Dendritic cell treated with granulocyte-macrophage colony-stimulating factor and Interleukin-4, amounts not matched to agents 40 ng/mL and 50 ng/mL, for 4 days (primary cell): ENCODE data around the gene MUSTN1.

ENCODE experiments used
- H3K27ac Mint-ChIP-seq: one replicate; pipeline ENCODE4 v1.8.0; 2022; ENCODE audit warnings: mild to moderate bottlenecking, mixed read lengths
- H3K27me3 Mint-ChIP-seq: one replicate; pipeline ENCODE4 v1.8.0; 2022; ENCODE audit warnings: mild to moderate bottlenecking, mixed read lengths
- H3K36me3 Mint-ChIP-seq: one replicate; pipeline ENCODE4 v1.8.0; 2022; ENCODE audit warnings: low read depth, mixed read lengths
- H3K4me1 Mint-ChIP-seq: one replicate; pipeline ENCODE4 v1.8.0; 2022; ENCODE audit warnings: low read depth, mixed read lengths
- H3K4me3 Mint-ChIP-seq: one replicate; pipeline ENCODE4 v1.8.0; 2022; ENCODE audit warnings: mild to moderate bottlenecking, moderate library complexity, mixed read lengths
- H3K9me3 Mint-ChIP-seq: one replicate; pipeline ENCODE4 v1.8.0; 2022; ENCODE audit warnings: mixed read lengths
- intact Hi-C: fragments of 100-400 bp; cut with micrococcal nuclease; formaldehyde crosslinking; loops from one replicate; pipeline ENCODE4 v1.15.0; 2022

The MUSTN1 gene

GRCh38 chr3:52817860-52818259 lies 17.0 kb downstream of the MUSTN1 start:
- Mint-ChIP-seq H3K27ac (no peak overlapping the region), H3K36me3 (peaks cover 6% of the 10 kb centered on the region), H3K9me3 (no peaks in the 10 kb centered on the region), H3K4me3 (no peak overlapping the region), H3K27me3 (no peaks in the 10 kb centered on the region), H3K4me1 (no peaks in the 10 kb centered on the region)
- intact Hi-C loops, result no loop called here

DNA sequence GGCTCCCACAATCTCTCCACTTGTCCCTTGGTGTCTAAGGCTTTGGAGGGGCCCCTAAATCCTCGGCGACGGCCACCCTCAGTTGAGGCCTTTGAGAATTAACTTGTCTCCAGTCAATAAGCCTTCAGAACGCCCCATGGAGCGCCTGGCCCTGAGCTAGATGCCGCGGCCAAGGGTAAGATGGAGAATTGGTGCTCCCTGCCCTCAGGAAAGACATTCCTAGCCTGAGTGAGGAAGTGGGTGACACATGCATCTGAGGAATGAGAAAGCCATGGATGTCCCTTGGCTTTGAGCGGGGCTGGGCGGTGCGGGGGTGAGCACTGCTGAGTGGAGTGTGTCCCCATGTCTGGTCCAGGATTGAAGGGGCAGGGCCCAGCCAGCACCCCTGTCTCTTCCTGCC lies 17.6 kb downstream of the MUSTN1 start:
- Mint-ChIP-seq H3K4me3 (no peak overlapping the region), H3K9me3 (no peaks in the 10 kb centered on the region), H3K36me3 (peaks cover 6% of the 10 kb centered on the region), H3K27ac (no peak overlapping the region), H3K4me1 (no peaks in the 10 kb centered on the region), H3K27me3 (no peaks in the 10 kb centered on the region)
- intact Hi-C loops, result no loop called here

DNA sequence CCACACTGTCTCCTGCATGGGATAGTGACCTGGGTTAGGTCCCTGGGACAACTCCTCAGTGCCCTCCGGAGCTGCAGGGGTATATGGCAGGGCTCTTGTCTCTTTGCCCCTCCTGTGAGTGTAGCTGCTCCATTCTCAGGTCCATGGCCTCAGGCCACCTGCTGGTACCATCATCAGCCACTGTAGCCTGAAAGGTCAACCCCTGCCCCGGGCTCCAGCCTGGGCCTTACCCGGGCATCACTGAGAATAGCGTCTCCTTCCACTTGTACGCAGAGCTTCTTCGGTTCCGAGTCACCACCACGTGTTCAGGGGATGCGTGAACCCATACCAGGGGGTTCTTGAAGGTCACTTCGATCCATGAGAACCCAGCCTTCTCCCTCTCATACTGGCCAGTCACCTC lies 18.2 kb downstream of the MUSTN1 start:
- peaks cover 6% of the 10 kb centered on the region for H3K36me3 Mint-ChIP-seq
- H3K27me3 Mint-ChIP-seq, result no peaks in the 10 kb centered on the region
- intact Hi-C loops, result no loop called here
- no peak overlapping the region for H3K4me3 Mint-ChIP-seq
- no peaks in the 10 kb centered on the region for H3K4me1 Mint-ChIP-seq
- H3K27ac Mint-ChIP-seq, result no peak overlapping the region
- no peaks in the 10 kb centered on the region for H3K9me3 Mint-ChIP-seq

DNA sequence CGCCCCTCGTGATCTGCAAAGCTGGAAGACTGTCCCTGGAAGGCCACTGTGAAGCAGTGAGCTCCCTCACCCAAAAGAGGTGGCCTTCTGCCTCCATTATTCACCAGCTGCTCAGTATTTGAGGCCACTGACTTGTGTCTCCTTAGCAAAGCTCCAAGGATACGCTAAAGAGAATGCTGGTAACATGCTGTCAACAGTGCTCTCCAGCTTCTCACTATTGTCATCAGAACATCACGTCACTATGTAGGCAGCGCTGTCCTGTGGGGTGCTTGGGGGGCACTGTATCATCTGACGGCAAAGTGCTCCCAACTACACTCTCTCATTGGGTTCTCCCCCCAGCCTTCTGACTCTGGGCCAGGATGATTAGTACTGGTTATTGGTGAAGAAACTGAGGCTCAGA lies 18.6 kb downstream of the MUSTN1 start:
- Mint-ChIP-seq H3K9me3 (no peaks in the 10 kb centered on the region), H3K36me3 (peaks cover 6% of the 10 kb centered on the region), H3K4me1 (no peaks in the 10 kb centered on the region), H3K27ac (no peak overlapping the region), H3K4me3 (no peak overlapping the region), H3K27me3 (no peaks in the 10 kb centered on the region)
- intact Hi-C loops, result no loop called here

- H3K27ac Mint-ChIP-seq, result no peak overlapping the region
- no peaks in the 10 kb centered on the region for H3K36me3 Mint-ChIP-seq
- intact Hi-C loops, result no loop called here
- no peaks in the 10 kb centered on the region for H3K4me1 Mint-ChIP-seq
- H3K4me3 Mint-ChIP-seq, result no peak overlapping the region
- peaks cover 4% of the 10 kb centered on the region for H3K27me3 Mint-ChIP-seq
- H3K9me3 Mint-ChIP-seq, result no peaks in the 10 kb centered on the region
These were observed 21.0 kb downstream of the MUSTN1 start for GRCh38 chr3:52813810-52814209.

GRCh38 chr3:52811452-52812011 lies 23.3 kb downstream of the MUSTN1 start:
- Mint-ChIP-seq H3K4me1 (no peaks in the 10 kb centered on the region), H3K9me3 (no peaks in the 10 kb centered on the region), H3K27ac (no peak overlapping the region), H3K36me3 (no peaks in the 10 kb centered on the region), H3K4me3 (no peak overlapping the region), H3K27me3 (peaks cover 5% of the 10 kb centered on the region)
- intact Hi-C loops, result no loop called here

GRCh38 chr3:52810923-52811322 lies 23.9 kb downstream of the MUSTN1 start:
- peaks cover 5% of the 10 kb centered on the region for H3K27me3 Mint-ChIP-seq
- no peaks in the 10 kb centered on the region for H3K36me3 Mint-ChIP-seq
- H3K4me3 Mint-ChIP-seq, result no peak overlapping the region
- no peaks in the 10 kb centered on the region for H3K4me1 Mint-ChIP-seq
- intact Hi-C loops, result no loop called here
- H3K27ac Mint-ChIP-seq, result no peak overlapping the region
- no peaks in the 10 kb centered on the region for H3K9me3 Mint-ChIP-seq

GRCh38 chr3:52809662-52810377 lies 25.0 kb downstream of the MUSTN1 start:
- intact Hi-C loops, result no loop called here
- Mint-ChIP-seq H3K27ac (no peak overlapping the region), H3K36me3 (no peaks in the 10 kb centered on the region), H3K9me3 (no peaks in the 10 kb centered on the region), H3K27me3 (peaks cover 5% of the 10 kb centered on the region), H3K4me1 (no peaks in the 10 kb centered on the region), H3K4me3 (no peak overlapping the region)

- Mint-ChIP-seq H3K4me3 (no peak overlapping the region), H3K27me3 (peaks cover 5% of the 10 kb centered on the region), H3K9me3 (no peaks in the 10 kb centered on the region), H3K27ac (no peak overlapping the region), H3K4me1 (no peaks in the 10 kb centered on the region), H3K36me3 (no peaks in the 10 kb centered on the region)
- intact Hi-C loops, result no loop called here
These were observed 25.7 kb downstream of the MUSTN1 start for GRCh38 chr3:52809149-52809548.

GRCh38 chr3:52805270-52806039 lies 29.4 kb downstream of the MUSTN1 start:
- H3K36me3 Mint-ChIP-seq, result no peaks in the 10 kb centered on the region
- H3K27ac Mint-ChIP-seq, result no peak overlapping the region
- no peaks in the 10 kb centered on the region for H3K4me1 Mint-ChIP-seq
- H3K9me3 Mint-ChIP-seq, result no peaks in the 10 kb centered on the region
- no peak overlapping the region for H3K4me3 Mint-ChIP-seq
- intact Hi-C loops, result no loop called here
- peaks cover 5% of the 10 kb centered on the region for H3K27me3 Mint-ChIP-seq

- no peaks in the 10 kb centered on the region for H3K27me3 Mint-ChIP-seq
- intact Hi-C loops, result no loop called here
- no peaks in the 10 kb centered on the region for H3K36me3 Mint-ChIP-seq
- H3K4me1 Mint-ChIP-seq, result no peaks in the 10 kb centered on the region
- no peaks in the 10 kb centered on the region for H3K9me3 Mint-ChIP-seq
- H3K4me3 Mint-ChIP-seq, result no peak overlapping the region
- H3K27ac Mint-ChIP-seq, result no peak overlapping the region
These were observed 33.0 kb downstream of the MUSTN1 start for GRCh38 chr3:52801839-52802238.

DNA sequence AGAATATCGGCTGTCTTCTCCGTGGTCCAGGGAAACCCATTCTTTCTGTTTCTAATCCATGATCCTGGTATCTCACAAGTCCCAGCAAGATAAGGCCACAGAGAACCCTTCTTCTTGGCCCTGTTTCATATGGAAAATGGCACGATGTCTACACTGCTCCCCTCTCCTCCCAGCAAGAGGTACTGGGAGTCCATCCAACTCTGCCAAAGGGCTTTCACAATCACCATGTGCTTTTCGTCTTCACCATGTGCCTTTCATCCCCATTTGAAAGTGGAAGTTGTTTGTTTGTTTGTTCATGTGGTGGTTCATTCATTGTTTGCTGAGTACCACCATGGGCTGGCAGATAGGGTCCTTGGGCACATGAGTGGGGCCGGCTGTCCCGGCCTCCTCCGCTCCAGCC lies 34.7 kb downstream of the MUSTN1 start:
- no peaks in the 10 kb centered on the region for H3K36me3 Mint-ChIP-seq

GRCh38 chr3:52798978-52799476 lies 35.8 kb downstream of the MUSTN1 start:
- Mint-ChIP-seq H3K36me3 (no peaks in the 10 kb centered on the region), H3K4me1 (no peaks in the 10 kb centered on the region), H3K27ac (no peak overlapping the region), H3K9me3 (no peaks in the 10 kb centered on the region), H3K4me3 (no peak overlapping the region), H3K27me3 (peaks cover 2% of the 10 kb centered on the region)
- intact Hi-C loops, result loop anchor here (1.0 kb wide), 1 partner anchor 57 kb away; no protein-coding TSS in a partner anchor

More for the DNA sequence above, 34.7 kb downstream of the MUSTN1 start:
- no peak overlapping the region for H3K27ac Mint-ChIP-seq
- intact Hi-C loops, result no loop called here
- peaks cover 2% of the 10 kb centered on the region for H3K27me3 Mint-ChIP-seq
- H3K4me3 Mint-ChIP-seq, result no peak overlapping the region
- no peaks in the 10 kb centered on the region for H3K4me1 Mint-ChIP-seq
- no peaks in the 10 kb centered on the region for H3K9me3 Mint-ChIP-seq

DNA sequence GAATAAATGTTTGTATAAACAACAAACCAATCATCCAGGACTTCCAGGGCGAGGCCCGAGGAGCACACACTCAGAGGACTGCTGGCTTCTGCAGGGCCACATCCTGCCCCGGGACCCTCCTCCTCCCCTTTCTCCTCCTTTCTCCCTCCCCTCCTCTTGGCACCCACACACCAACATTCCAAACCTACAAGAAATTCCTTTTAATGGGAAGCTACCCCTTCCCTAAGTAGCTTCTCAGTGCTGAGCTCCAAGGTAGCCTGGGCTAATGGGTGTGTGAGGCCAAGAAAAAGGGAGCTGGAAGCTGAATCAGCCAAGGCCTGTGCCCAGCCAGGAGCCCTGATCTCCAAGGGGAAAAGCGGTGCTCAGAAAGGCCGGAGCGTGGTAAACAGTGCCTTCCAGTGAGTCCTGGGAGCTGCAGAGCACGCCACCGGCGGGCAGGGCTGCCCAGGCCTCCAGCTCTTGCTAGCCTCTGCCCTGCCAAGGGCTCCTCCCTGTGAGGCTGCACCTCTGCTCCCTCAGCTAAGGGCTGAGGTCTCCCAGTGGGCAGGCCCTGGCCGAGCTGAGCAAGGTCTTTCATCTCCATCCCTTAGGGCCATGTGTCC lies 36.3 kb downstream of the MUSTN1 start:
- no peak overlapping the region for H3K27ac Mint-ChIP-seq
- H3K4me3 Mint-ChIP-seq, result no peak overlapping the region
- intact Hi-C loops, result no loop called here
- no peaks in the 10 kb centered on the region for H3K4me1 Mint-ChIP-seq
- no peaks in the 10 kb centered on the region for H3K9me3 Mint-ChIP-seq
- H3K27me3 Mint-ChIP-seq, result peaks cover 2% of the 10 kb centered on the region
- H3K36me3 Mint-ChIP-seq, result no peaks in the 10 kb centered on the region
